ENCODE measurements around the gene GBX1.

GBX1 gene

GRCh38 chr7:151167197-151167961 lies at the start of gene GBX1:
Gene GBX1 (minus strand): TSS chr7:151167694. CDS start chr7:151167548, 146 bp downstream.
- no peak for DNase-seq

DNA sequence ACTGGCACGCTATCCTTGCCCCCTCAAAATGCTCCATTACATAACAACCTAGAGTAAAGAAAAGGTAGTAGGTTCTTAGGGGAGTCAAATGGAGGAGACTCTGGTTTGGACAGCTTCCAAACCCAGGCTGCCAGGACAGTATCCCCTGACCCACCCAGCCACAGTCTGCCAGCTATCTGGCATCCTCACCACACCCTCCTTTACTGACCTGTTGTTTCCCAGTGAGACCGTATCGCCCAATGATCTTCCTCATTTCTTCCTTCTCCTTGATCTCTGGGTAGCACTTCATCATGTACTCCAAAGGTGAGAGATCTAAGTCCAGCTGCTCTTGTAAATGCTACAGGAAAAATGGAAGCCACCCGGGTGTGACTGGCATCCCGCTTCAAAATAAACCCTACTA lies 47.9 kb upstream of the GBX1 start:
- no peak for DNase-seq

DNA sequence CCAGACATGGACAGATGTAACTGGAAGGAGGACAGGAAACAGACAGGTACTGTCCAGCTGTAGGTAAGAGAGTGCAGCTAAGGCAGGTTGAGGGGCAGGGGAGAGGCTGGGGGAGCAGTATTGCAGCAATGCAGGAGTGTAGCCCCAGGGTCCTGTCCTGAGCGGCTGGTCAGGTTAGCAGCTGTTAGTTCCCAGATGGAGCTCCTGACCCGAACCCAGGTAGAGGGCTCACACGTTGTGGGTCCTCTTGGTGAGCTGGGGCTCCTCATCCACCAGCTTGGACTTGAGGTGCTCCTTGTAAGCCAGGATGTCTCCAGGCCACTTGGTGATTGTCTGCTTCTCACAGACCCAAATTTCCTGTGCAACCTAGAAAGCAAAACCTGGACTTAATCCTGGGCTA lies 46.3 kb upstream of the GBX1 start:
- DNase-seq, result no peak

- no peak for DNase-seq
Measured at GRCh38 chr7:151212626-151213025, 45.1 kb upstream of the GBX1 start.

DNA sequence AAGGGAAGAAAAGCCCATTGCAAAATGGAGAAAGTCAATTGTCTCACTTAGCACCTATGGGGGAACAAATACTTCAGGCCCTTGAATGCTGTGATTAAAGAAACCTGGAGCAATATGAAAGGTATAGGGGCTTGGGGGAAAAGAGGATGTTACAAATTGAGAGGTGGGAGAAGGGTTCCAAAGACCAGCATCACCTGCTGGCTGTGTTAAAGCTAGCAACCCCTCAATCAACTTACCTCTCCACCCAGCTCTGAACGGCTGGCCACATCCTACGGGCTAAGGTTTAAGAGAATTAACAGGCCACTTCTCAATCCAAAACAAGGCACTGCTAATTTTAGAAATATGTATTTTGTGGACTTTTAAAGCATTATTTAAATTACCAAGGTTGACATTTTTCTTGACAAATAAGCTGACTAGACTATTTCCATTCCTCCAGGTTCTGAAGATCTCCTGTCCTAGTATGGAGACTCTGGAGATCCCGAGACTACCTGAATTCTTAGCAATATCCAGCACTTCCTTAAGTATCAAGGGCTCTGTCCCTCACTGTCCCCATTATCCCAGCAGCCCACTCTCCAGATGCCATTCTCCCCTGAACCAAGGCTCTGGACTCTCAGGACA lies 43.8 kb upstream of the GBX1 start:
- no peak for DNase-seq

DNA sequence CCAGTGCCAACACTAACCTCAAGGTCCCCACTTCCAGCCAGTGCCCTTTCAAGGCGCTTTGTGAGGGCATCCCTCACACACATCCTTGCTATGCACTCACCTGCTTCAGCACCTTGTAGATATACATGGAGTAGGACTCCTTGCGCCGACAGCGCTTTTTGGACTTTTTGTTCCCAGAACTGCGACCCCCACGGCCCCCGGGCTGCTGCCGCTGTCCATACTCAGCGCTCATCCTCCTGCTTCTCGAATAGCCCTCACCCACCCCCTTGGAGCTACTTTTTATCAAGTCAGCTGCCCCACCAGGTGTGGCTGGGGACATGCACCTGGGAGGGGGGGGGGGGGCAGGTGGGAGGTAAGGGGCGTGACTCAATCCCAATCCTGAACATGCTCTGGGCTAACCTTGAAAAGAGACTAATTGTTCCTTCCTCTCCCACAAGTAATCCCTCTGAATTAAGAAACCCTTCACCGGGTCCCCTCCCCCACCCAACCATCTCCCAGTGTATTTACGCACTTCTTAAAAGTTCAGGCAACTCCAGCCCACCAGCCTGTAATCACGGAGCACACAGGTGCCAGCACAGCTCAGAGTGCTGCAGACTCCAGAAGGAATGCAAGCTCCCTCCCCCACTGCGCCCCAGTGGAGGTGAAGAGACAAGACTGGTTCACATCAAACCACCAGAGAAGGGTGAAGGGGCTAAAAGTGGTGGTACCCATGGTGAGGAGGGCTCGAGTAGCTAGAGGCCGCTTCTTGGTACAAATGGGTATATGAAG lies 42.8 kb upstream of the GBX1 start, which contains the start of gene H2BK1:
Gene H2BK1 (minus strand): TSS at position 402 of the 768 bp plus-strand sequence. CDS start 170 bp downstream, at position 232.
- DNase-seq, result no peak

GRCh38 chr7:151209588-151209987 lies 42.1 kb upstream of the GBX1 start:
- no peak for DNase-seq

- no peak for DNase-seq
Measured at GRCh38 chr7:151208253-151208862, 40.9 kb upstream of the GBX1 start.

GRCh38 chr7:151207804-151208203 lies 40.3 kb upstream of the GBX1 start:
- DNase-seq, result no peak

DNA sequence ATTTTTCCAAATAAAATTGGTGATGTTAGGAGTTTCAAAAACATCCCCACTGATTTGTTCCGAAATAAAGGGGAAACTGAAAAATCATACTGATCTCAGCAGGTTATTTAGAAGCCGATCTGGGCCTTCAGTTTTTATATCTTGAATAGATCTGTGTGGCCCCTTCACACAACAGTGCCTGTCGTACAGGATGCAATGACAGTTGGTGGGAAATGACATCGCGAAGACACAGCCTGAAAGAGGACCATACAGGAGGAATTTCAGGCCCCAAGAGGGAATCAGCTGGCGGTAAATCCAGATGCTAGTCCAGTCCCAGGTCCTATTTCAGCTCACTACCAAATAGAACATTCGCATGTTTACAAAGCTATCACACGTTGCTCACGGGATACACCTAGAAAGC lies 39.8 kb upstream of the GBX1 start:
- no peak for DNase-seq

DNA sequence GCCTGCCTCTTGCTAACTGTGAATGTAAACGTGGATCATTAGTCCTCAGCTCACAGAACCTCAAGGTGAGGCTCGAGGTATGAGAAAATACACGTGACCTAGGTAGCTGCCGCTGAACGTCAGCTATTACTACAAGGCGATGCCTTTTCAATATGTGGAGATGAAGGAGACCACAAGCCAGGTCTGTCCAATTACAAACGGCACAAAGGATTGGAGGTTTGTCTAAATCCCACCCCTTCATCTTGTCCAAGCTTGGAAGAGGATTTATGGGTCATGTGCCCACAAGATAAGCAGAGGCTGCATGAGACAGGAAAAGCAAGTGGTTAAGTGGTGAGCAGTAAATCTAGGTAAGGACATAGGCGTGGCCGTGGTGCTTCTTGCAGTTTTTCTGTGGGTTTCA lies 39.4 kb upstream of the GBX1 start:
- DNase-seq, result no peak

DNA sequence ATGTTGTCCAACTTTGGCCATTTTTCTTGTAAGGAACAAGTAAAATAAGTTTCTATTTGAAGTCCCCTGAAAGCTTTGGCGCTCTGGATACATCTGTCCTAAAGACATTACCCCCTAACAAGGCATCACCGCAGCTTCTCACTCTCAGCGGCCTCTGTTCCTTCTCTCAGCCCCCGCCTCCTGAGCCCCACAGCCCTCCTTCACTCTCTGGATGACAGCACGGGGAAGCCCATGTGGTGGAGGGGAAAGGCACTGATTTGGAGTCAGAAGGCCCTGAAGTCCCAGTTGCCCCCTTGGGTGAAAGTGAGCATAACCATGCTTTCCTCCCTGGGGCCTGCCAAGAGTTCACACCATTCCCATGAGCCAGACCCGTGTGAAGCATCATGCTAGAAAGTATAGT lies 38.2 kb upstream of the GBX1 start:
- no peak for DNase-seq

DNA sequence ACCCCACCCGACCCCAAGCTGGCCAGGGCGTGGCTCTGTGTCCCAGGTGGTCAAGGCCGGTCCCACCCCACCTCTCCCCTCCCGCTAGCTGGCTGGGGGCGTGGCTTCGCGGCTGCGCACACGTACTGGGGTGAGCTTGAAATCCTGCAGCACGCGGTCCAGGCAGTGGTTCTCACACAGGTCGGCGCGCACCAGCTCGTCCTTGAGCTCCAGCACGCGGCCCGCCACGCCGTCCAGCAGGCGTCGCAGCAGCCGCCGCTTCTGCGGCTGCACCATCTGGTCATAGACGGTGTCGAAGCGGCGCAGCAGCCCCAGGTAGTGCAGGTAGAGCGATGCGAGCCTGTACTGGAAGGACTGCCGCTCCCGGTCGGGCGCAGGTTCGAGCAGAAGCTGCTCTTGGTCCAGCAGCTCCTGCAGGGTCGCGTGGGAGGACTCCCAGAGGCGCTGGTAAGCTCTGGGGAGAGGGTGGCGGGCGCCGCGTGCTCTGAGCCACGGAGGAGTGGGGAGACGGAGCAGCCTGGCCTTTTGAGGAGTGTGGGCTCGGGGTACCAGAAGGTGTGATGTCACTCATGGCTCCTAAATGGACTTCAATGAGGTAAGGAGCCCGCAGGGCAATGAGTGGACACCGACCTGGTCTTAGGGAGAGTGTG lies 37.0 kb upstream of the GBX1 start:
- DNase-seq, result no peak

GRCh38 chr7:151202836-151203235 lies 35.3 kb upstream of the GBX1 start:
- DNase-seq, result no peak

DNA sequence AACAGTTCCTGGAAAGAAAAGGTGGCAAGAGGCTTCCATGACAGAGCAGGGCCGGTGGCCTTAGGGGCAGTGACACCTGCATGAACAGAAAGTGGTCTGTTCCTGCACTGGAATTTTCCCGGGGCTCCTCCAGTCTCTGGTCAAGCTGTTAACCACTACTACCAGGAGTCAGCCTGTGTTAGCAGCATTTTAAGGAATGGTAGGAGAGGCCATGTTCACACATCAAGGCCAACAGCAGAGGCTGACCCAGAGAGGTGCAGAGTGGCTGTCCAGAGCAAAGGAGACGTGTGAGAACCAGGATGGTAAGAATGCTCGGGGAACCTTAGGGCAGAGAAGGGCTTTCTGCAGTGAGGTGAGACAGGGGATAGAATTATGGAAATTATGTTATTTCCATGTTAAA lies 34.3 kb upstream of the GBX1 start:
- DNase-seq, result no peak

GRCh38 chr7:151201344-151201743 lies 33.9 kb upstream of the GBX1 start:
- DNase-seq, result no peak

DNA sequence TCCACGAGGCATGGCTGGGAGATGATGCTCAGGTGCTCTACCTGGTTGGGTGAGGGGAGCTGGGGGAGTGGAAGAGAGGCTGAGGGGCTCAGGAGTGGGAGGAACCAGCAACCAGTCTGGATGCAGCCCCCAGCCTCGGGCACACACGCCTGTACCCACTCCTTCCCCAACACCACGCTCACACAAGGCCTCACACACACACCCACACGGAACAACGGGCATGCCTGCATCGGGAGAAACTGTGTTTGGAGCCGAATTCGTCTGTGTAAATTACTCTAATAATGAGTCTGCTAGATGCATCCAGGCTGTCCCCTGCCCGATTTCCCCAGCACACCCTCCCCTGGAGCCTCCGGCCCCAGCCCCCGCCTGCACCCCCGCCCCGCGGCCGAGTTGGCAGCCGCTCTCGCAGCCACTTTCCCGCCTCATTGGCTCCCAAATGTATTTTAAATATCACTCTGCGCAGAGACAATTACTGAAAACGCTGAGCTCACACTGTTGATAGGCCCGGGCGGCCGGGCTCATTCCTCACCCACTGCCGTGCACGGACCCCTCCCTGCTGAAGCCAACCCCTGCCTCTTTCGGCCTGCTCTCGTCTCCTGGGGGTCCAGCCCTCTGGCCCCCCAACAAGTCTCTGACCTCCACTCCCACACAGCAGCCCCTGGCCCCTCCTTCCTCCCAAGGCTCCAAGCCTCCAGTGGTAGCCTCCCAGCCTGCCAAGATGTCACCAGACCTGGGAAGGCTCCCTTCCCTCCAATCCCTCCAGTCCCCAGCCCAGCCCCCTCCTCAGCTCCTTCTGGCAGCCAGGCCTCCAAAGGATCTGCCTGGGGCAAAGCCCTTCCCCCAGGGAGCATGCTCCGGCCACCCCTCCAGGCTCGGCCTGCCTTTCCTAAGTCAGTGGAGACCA lies 31.7 kb upstream of the GBX1 start:
- no peak for DNase-seq

GRCh38 chr7:151197932-151198331 lies 30.4 kb upstream of the GBX1 start:
- DNase-seq, result no peak

DNA sequence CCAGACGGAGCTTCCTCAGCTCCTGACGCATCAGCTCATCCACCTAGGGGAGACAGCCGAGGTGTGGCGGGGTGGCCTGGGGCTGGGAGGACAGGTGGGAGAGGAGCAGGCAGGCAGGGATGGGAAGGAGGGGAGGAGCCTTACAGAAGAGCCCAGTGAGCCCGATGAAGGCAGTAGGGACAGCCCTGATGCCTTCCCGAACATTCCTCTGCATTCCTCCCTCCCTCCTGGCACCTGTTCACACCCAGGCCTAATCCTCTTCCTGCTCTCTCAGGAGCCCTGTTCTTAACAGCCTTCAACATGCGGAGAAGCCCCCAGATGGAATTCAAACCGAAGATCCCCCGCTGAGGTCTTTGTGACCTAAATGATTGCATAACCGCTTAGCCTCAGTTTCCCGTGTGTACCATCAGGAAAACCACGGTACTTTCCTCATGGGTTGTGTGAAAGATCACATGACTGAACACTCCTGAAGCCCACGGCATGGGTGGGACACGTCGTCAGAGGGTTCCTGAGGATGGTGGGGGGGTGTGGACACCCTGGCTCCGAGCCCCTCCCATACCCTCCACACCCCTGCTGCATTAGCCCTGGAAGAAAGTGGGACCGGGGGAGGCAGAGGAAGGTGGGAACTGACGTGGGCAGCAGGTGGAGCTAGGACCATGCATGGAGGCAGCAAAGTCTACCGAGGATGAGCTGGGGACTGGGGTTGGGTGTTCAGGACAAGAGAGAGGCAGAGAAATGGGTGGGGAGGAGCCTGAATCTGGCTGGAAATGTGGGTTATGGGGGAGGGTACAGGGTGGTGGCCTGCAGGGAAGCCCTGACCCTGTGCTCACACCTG lies 28.3 kb upstream of the GBX1 start:
- no peak for DNase-seq

DNA sequence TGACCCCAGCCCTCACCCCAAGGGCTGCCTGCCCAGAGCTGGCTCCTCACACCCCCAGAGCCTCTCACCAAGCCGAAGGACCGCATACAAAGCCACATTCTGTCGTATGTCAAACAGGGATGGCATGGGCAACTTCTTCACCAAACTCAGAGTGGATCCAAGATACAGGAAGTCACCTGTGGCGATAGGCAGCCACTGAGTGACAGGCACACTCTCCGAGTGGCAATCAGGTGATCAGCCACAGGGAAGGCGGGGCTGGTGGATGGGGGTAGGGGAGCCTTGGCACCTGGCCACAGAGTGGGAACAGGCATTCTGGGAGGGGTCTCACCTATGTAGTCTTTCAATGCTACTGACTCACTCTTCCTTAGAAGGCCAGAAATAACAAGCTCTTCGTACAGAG lies 26.7 kb upstream of the GBX1 start:
- DNase-seq, result no peak
